HEK293 (cell line): ENCODE data around the gene GAPDHS.
A peak's percentile ranks its signal among the peaks of the same experiment; 100 is the strongest.

Experiments used
- CTCF ChIA-PET: fragments of 350-600 bp; formaldehyde crosslinking; extraction: SDS; loops from one replicate; lab custom pipeline; 2021; ENCODE audit warnings: antibody characterized with exemption; lab: Yijun Ruan, JAX
- POLR2A ChIA-PET: fragments of 300-600 bp; formaldehyde crosslinking; extraction: SDS; loops from one replicate; lab custom pipeline; 2020; ENCODE audit warnings: antibody characterized with exemption, inconsistent platforms; lab: Yijun Ruan, JAX
- H3K27ac ChIP-seq: fragments of 200-500 bp; sonication (Bioruptor generic); 2 replicates; pipeline ENCODE4 v1.5.1; 2014; ENCODE audit warnings: low read depth, low read length, control low read depth, inconsistent platforms; ENCODE audit errors: extremely low read depth
- H3K36me3 ChIP-seq, 2 experiments: fragments of 200-500 bp in 1 of 2; sonication (Bioruptor generic) in 1 of 2; 1 replicate in 1 of 2; 2 replicates in 1 of 2; pipeline ENCODE4 v1.5.1; 2014 to 2017; ENCODE audit warnings: inconsistent platforms in 2 of 2, low read length in 2 of 2; ENCODE audit not compliant: control insufficient read depth in 2 of 2, insufficient read depth in 1 of 2
- H3K4me1 ChIP-seq: fragments of 200-500 bp; sonication (Bioruptor generic); 2 replicates; pipeline ENCODE4 v1.5.1; 2014; ENCODE audit warnings: mild to moderate bottlenecking, low read length, inconsistent platforms; ENCODE audit not compliant: control insufficient read depth, insufficient read depth
- H3K4me3 ChIP-seq: 2 replicates; pipeline ENCODE4 v1.5.1; 2011; ENCODE audit warnings: low read depth, mild to moderate bottlenecking, control low read depth, low read length, moderate library complexity
- H3K9me3 ChIP-seq: fragments of 200-500 bp; sonication (Bioruptor generic); 2 replicates; pipeline ENCODE4 v1.5.1; 2014; ENCODE audit warnings: low read depth, low read length, inconsistent platforms; ENCODE audit not compliant: control insufficient read depth, insufficient read depth
- BCL11B ChIP-seq: fragments of 450-650 bp; formaldehyde crosslinking; IDR thresholded peaks from 2 replicates; pipeline ENCODE4 v1.5.1; 2016; ENCODE audit warnings: low read depth, missing biosample characterization, missing genetic modification characterization
- FEZF1 ChIP-seq: fragments of 450-650 bp; formaldehyde crosslinking; IDR thresholded peaks from 2 replicates; pipeline ENCODE4 v1.5.1; 2016; ENCODE audit warnings: missing biosample characterization, missing genetic modification characterization
- HOXA7 ChIP-seq: sonication (generic); formaldehyde crosslinking; IDR thresholded peaks from 2 replicates; pipeline ENCODE4 v1.8.1; 2022; ENCODE audit warnings: missing genetic modification reagents, borderline replicate concordance
- IKZF3 ChIP-seq: fragments of 450-650 bp; IDR thresholded peaks from 2 replicates; pipeline ENCODE4 v1.5.0; 2018; ENCODE audit warnings: missing biosample characterization, mild to moderate bottlenecking, missing genetic modification characterization, moderate library complexity
- KLF16 ChIP-seq: fragments of 450-650 bp; formaldehyde crosslinking; IDR thresholded peaks from 2 replicates; pipeline ENCODE4 v1.5.1; 2017; ENCODE audit warnings: missing biosample characterization, missing genetic modification characterization
- MEIS1 ChIP-seq: sonication (generic); formaldehyde crosslinking; IDR thresholded peaks from 2 replicates; pipeline ENCODE4 v1.8.1; 2022; ENCODE audit warnings: missing genetic modification reagents, mild to moderate bottlenecking, borderline replicate concordance
- SP7 ChIP-seq: fragments of 450-650 bp; formaldehyde crosslinking; IDR thresholded peaks from 2 replicates; pipeline ENCODE4 v1.5.1; 2016; ENCODE audit warnings: missing biosample characterization, missing genetic modification characterization
- ZBTB17 ChIP-seq: fragments of 450-650 bp; formaldehyde crosslinking; IDR thresholded peaks from 2 replicates; pipeline ENCODE4 v1.5.1; 2016; ENCODE audit warnings: missing biosample characterization, missing genetic modification characterization
- ZBTB21 ChIP-seq: fragments of 450-650 bp; formaldehyde crosslinking; IDR thresholded peaks from 2 replicates; pipeline ENCODE4 v1.5.1; 2017; ENCODE audit warnings: missing biosample characterization, missing genetic modification characterization
- ZBTB48 ChIP-seq: fragments of 450-650 bp; formaldehyde crosslinking; IDR thresholded peaks from 2 replicates; pipeline ENCODE4 v1.5.1; 2016; ENCODE audit warnings: missing biosample characterization, missing genetic modification characterization
- ZBTB6 ChIP-seq: fragments of 450-650 bp; formaldehyde crosslinking; IDR thresholded peaks from 2 replicates; pipeline ENCODE4 v1.5.1; 2017; ENCODE audit warnings: missing biosample characterization, missing genetic modification characterization
- ZNF133 ChIP-seq: fragments of 450-650 bp; formaldehyde crosslinking; IDR thresholded peaks from 2 replicates; pipeline ENCODE4 v1.5.1; 2016; ENCODE audit warnings: missing biosample characterization, missing genetic modification characterization
- ZNF148 ChIP-seq: fragments of 450-650 bp; formaldehyde crosslinking; IDR thresholded peaks from 2 replicates; pipeline ENCODE4 v1.5.0; 2017; ENCODE audit warnings: missing biosample characterization, missing genetic modification characterization, borderline replicate concordance
- ZNF175 ChIP-seq: fragments of 450-650 bp; formaldehyde crosslinking; IDR thresholded peaks from 2 replicates; pipeline ENCODE4 v1.5.1; 2016; ENCODE audit warnings: missing biosample characterization, missing genetic modification characterization
- ZNF2 ChIP-seq: fragments of 450-650 bp; formaldehyde crosslinking; IDR thresholded peaks from 2 replicates; pipeline ENCODE4 v1.5.1; 2016; ENCODE audit warnings: missing biosample characterization, missing genetic modification characterization
- ZNF274 ChIP-seq, 2 experiments: fragments of 200-500 bp in 1 of 2; fragments of 450-650 bp in 1 of 2; sonication (Bioruptor generic) in 1 of 2; formaldehyde crosslinking in 1 of 2; IDR thresholded peaks; 2 replicates each; pipeline versions ENCODE4 v1.5.1 to v1.6.1; 2014 to 2016; ENCODE audit warnings: borderline replicate concordance in 1 of 2, inconsistent platforms in 1 of 2, low read length in 1 of 2, missing biosample characterization in 1 of 2, missing genetic modification characterization in 1 of 2
- ZNF335 ChIP-seq: fragments of 450-650 bp; formaldehyde crosslinking; conservative IDR thresholded peaks from 2 replicates; pipeline ENCODE4 v1.5.1; 2016; ENCODE audit warnings: missing biosample characterization, missing genetic modification characterization
- ZNF473 ChIP-seq: fragments of 450-650 bp; formaldehyde crosslinking; IDR thresholded peaks from 2 replicates; pipeline ENCODE4 v1.5.1; 2017; ENCODE audit warnings: missing biosample characterization, missing genetic modification characterization
- ZNF660 ChIP-seq: fragments of 450-650 bp; IDR thresholded peaks from 2 replicates; pipeline ENCODE4 v1.5.1; 2018; ENCODE audit warnings: missing biosample characterization, mild to moderate bottlenecking, missing genetic modification characterization
- ZNF664 ChIP-seq: fragments of 450-650 bp; formaldehyde crosslinking; IDR thresholded peaks from 2 replicates; pipeline ENCODE4 v1.5.1; 2016; ENCODE audit warnings: missing biosample characterization, missing genetic modification characterization
- ZNF785 ChIP-seq: fragments of 450-650 bp; formaldehyde crosslinking; IDR thresholded peaks from 2 replicates; pipeline ENCODE4 v1.5.1; 2016; ENCODE audit warnings: missing biosample characterization, missing genetic modification characterization
- TF ChIP-seq, protein P1 (sequence below): fragments of 450-650 bp; formaldehyde crosslinking; IDR thresholded peaks from 2 replicates; pipeline ENCODE4 v1.5.1; 2016; ENCODE audit warnings: missing biosample characterization, missing genetic modification characterization
- TF ChIP-seq, protein P2 (sequence below): fragments of 450-650 bp; formaldehyde crosslinking; optimal IDR thresholded peaks from 2 replicates; pipeline ENCODE3; 2016; ENCODE audit warnings: missing biosample characterization, mild to moderate bottlenecking, missing genetic modification characterization
- TF ChIP-seq, protein P3 (sequence below): fragments of 450-650 bp; formaldehyde crosslinking; IDR thresholded peaks from 2 replicates; pipeline ENCODE4 v1.5.1; 2017; ENCODE audit warnings: missing biosample characterization, missing genetic modification characterization

Gene GAPDHS

DNA sequence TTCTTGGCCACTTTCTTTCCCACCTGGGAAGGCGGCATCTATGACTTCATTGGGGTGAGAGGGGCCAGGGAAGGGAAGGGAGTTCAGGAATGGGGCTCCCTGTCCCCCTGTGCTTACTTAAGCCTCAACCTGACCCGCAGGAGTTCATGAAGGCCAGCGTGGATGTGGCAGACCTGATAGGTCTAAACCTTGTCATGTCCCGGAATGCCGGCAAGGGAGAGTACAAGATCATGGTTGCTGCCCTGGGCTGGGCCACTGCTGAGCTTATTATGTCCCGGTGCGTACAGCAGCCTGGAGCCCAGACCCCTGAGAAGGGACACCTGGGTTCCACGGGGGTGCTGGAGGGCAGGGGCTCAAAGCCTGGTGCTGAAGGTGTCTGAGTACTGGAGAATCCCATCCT, 13.3 kb downstream of the GAPDHS start:
- ChIA-PET CTCF (interaction anchor here (0.5 to 3.9 kb wide), 5 partner anchors 11 to 193 kb away, joined by 4 to 53 read pairs (median 25); partner anchors contain the start of gene HAUS5), POLR2A (interaction anchor here (0.8 kb wide), 1 partner anchor 9 kb away, joined by 3 read pairs; no protein-coding TSS in a partner anchor)
- no peak overlapping the region; the same call in none of the 2 replicates for H3K4me3 ChIP-seq
- peak overlapping the region; percentile 94; the same call in 1 of the 2 replicates for H3K27ac ChIP-seq
- TF ChIP-seq MEIS1 (no peak), ZNF274 (IDR thresholded peaks at IDR 0.05; ENCODE audit: low read length) (no peak), ZNF274 (tag by site-specific recombination; IDR thresholded peaks at IDR 0.05; ENCODE audit: borderline replicate concordance) (no peak), ZBTB48 (0 out of 2 replicates have a peak, but pooled peaks have one; percentile 21), ZNF660 (tag by site-specific recombination) (no peak), ZNF785 (tag by site-specific recombination) (no peak), ZNF664 (tag by site-specific recombination) (no peak)
- no peaks in the 10 kb centered on the region for H3K9me3 ChIP-seq
- peaks cover 37 to 65% of the 10 kb centered on the region in 2 experiments for H3K36me3 ChIP-seq
- peaks cover 16% of the 10 kb centered on the region for H3K4me1 ChIP-seq

DNA sequence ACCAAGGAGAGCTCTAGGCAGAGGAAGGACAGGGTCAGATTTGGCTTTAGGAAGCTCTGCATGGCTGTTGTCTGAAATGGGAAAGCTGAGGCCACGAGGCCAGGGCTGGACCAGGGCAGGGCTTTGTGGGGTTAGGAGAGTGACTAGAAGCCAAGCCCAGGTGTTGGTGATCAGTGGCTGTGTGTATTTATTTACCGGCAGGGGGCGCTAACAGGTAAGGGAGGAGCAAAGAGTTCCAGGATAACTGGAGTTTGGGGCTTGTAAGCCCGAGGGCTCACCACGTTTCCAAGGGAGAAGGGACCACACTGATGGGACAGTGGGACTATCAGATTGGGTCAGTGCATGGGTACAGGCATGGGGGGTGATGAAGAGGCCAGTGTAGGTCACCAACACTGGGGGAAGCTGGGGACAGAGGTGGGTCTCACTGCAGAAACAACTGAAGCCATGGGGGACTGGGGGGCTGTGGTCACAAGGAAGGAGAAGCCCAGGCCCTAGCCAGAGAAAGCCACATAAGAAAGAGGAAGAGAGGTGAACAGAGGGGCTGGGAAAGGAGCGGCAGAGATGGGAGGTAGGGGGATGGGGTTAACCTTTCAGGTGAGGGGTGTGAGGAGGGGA, 16.0 kb downstream of the GAPDHS start:
- Histone ChIP-seq H3K36me3 (peaks cover 21 to 37% of the 10 kb centered on the region in 2 experiments; a peak in 2 of 3 replicates), H3K4me1 (peaks cover 12% of the 10 kb centered on the region), H3K27ac (no peak overlapping the region), H3K9me3 (no peaks in the 10 kb centered on the region), H3K4me3 (no peak overlapping the region)
- POLR2A ChIA-PET = interaction anchor here (1.9 to 2.5 kb wide), 3 partner anchors 8 to 99 kb away, joined by 7 to 10 read pairs (median 8); partner anchors contain the start of genes COX6B1 and HAUS5
- CTCF ChIA-PET = interaction anchor here (0.5 to 3.9 kb wide), 80 partner anchors 8 to 548 kb away, joined by 3 to 53 read pairs (median 5); partner anchors contain the start of genes COX6B1, ETV2, FFAR3 and HAUS5
- TF ChIP-seq FEZF1 (tag by site-specific recombination) (no peak), SP7 (tag by site-specific recombination) (0 out of 2 replicates have a peak, but pooled peaks have one; percentile 25), ZBTB6 (tag by site-specific recombination) (no peak), HOXA7 (CRISPR knock-in tag) (no peak), ZBTB48 (peak; percentile 81), BCL11B (tag by site-specific recombination) (no peak), ZNF335 (0 out of 2 replicates have a peak, but pooled peaks have one; percentile 12), IKZF3 (tag by site-specific recombination) (peak; percentile 58; the same call in 1 of the 2 replicates), ZNF175 (tag by site-specific recombination) (peak; percentile 73; the same call in 1 of the 2 replicates), ZNF148 (tag by site-specific recombination) (peak; percentile 49; the same call in 1 of the 2 replicates), ZNF2 (tag by site-specific recombination) (peak; percentile 83; the same call in 1 of the 2 replicates), ZNF473 (tag by site-specific recombination) (0 out of 2 replicates have a peak, but pooled peaks have one; percentile 33), ZBTB17 (tag by site-specific recombination) (peak; percentile 66; the same call in 1 of the 2 replicates), KLF16 (tag by site-specific recombination) (no peak), ZBTB21 (peak; percentile 37; the same call in 1 of the 2 replicates), ZNF133 (tag by site-specific recombination) (no peak)
- TF ChIP-seq, protein P1, sequence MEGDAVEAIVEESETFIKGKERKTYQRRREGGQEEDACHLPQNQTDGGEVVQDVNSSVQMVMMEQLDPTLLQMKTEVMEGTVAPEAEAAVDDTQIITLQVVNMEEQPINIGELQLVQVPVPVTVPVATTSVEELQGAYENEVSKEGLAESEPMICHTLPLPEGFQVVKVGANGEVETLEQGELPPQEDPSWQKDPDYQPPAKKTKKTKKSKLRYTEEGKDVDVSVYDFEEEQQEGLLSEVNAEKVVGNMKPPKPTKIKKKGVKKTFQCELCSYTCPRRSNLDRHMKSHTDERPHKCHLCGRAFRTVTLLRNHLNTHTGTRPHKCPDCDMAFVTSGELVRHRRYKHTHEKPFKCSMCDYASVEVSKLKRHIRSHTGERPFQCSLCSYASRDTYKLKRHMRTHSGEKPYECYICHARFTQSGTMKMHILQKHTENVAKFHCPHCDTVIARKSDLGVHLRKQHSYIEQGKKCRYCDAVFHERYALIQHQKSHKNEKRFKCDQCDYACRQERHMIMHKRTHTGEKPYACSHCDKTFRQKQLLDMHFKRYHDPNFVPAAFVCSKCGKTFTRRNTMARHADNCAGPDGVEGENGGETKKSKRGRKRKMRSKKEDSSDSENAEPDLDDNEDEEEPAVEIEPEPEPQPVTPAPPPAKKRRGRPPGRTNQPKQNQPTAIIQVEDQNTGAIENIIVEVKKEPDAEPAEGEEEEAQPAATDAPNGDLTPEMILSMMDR (tag by site-specific recombination) = peak; percentile 98
- TF ChIP-seq, protein P2, sequence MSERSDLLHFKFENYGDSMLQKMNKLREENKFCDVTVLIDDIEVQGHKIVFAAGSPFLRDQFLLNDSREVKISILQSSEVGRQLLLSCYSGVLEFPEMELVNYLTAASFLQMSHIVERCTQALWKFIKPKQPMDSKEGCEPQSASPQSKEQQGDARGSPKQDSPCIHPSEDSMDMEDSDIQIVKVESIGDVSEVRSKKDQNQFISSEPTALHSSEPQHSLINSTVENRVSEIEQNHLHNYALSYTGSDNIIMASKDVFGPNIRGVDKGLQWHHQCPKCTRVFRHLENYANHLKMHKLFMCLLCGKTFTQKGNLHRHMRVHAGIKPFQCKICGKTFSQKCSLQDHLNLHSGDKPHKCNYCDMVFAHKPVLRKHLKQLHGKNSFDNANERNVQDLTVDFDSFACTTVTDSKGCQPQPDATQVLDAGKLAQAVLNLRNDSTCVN (tag by site-specific recombination) = peak; percentile 16
- TF ChIP-seq, protein P3, sequence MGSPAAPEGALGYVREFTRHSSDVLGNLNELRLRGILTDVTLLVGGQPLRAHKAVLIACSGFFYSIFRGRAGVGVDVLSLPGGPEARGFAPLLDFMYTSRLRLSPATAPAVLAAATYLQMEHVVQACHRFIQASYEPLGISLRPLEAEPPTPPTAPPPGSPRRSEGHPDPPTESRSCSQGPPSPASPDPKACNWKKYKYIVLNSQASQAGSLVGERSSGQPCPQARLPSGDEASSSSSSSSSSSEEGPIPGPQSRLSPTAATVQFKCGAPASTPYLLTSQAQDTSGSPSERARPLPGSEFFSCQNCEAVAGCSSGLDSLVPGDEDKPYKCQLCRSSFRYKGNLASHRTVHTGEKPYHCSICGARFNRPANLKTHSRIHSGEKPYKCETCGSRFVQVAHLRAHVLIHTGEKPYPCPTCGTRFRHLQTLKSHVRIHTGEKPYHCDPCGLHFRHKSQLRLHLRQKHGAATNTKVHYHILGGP = no peak
